ENCODE results near the gene AZGP1.
"Not testable (repeated sequence)": the region's sequence is repeated elsewhere in the genome, so short reads cannot be mapped to it uniquely, and the experiment has no call there.

The AZGP1 gene

GRCh38 chr7:99997545-99998137, 21.8 kb upstream of the AZGP1 start:
- no peak for DNase-seq (ENCODE audit: low read depth)

GRCh38 chr7:99996755-99997544, 21.1 kb upstream of the AZGP1 start:
- DNase-seq (ENCODE audit: low read depth): no peak

GRCh38 chr7:99994819-99995218, 19.0 kb upstream of the AZGP1 start:
- no peak for DNase-seq (ENCODE audit: low read depth)

GRCh38 chr7:99992330-99993038, 16.7 kb upstream of the AZGP1 start:
- DNase-seq (ENCODE audit: low read depth): no peak

GRCh38 chr7:99991543-99991942, 15.7 kb upstream of the AZGP1 start:
- not testable (repeated sequence) for DNase-seq (ENCODE audit: low read depth)

GRCh38 chr7:99990460-99990852, 14.6 kb upstream of the AZGP1 start:
- no peak for DNase-seq (ENCODE audit: low read depth)

GRCh38 chr7:99987846-99988245, 12.0 kb upstream of the AZGP1 start:
- no peak for DNase-seq (ENCODE audit: low read depth)

GRCh38 chr7:99987306-99987705, 11.5 kb upstream of the AZGP1 start:
- not testable (repeated sequence) for DNase-seq (ENCODE audit: low read depth)

- DNase-seq (ENCODE audit: low read depth): no peak
These were observed 8.8 kb upstream of the AZGP1 start for GRCh38 chr7:99984593-99984992.

- DNase-seq (ENCODE audit: low read depth): not testable (repeated sequence)
These were observed 5.2 kb upstream of the AZGP1 start for GRCh38 chr7:99981066-99981465.

GRCh38 chr7:99980448-99980872, 4.6 kb upstream of the AZGP1 start:
- not testable (repeated sequence) for DNase-seq (ENCODE audit: low read depth)

- not testable (repeated sequence) for DNase-seq (ENCODE audit: low read depth)
These were observed 4.0 kb upstream of the AZGP1 start for GRCh38 chr7:99979814-99980225.

- no peak for DNase-seq (ENCODE audit: low read depth)
These were observed 795 bp upstream of the AZGP1 start for GRCh38 chr7:99976626-99977025.

- DNase-seq (ENCODE audit: low read depth): no peak
These were observed 1.1 kb downstream of the AZGP1 start for GRCh38 chr7:99974681-99975080.

- not testable (repeated sequence) for DNase-seq (ENCODE audit: low read depth)
These were observed 2.0 kb downstream of the AZGP1 start for GRCh38 chr7:99973817-99974216.

GRCh38 chr7:99971242-99971641, 4.6 kb downstream of the AZGP1 start:
- DNase-seq (ENCODE audit: low read depth): no peak

GRCh38 chr7:99969813-99970212, 6.0 kb downstream of the AZGP1 start:
- not testable (repeated sequence) for DNase-seq (ENCODE audit: low read depth)

- DNase-seq (ENCODE audit: low read depth): no peak
These were observed 6.5 kb downstream of the AZGP1 start for GRCh38 chr7:99969298-99969697.

GRCh38 chr7:99958564-99959227, 17.1 kb downstream of the AZGP1 start:
- no peak for DNase-seq (ENCODE audit: low read depth)

GRCh38 chr7:99955247-99955646, 20.6 kb downstream of the AZGP1 start:
- no peak for DNase-seq (ENCODE audit: low read depth)

- not testable (repeated sequence) for DNase-seq (ENCODE audit: low read depth)
These were observed 21.2 kb downstream of the AZGP1 start for GRCh38 chr7:99954643-99955042.

- DNase-seq (ENCODE audit: low read depth): no peak
These were observed 22.2 kb downstream of the AZGP1 start for GRCh38 chr7:99953649-99954048.

Measured in HS-27A (cell line).